GF-D8 (cell line): ENCODE results near the gene CFAP251.

Source experiments
- DNase-seq: peaks from one replicate; lab custom pipeline; 2025; lab: John Stamatoyannopoulos, UW

Gene CFAP251

GRCh38 chr12:122005252-122005776 is 86.9 kb downstream of the CFAP251 start:
- DNase-seq = no peak

GRCh38 chr12:122006186-122006926 is 88.0 kb downstream of the CFAP251 start:
- no peak for DNase-seq

- DNase-seq = no peak
Observed at GRCh38 chr12:122009741-122010140, 91.3 kb downstream of the CFAP251 start.

- DNase-seq = no peak
Observed at GRCh38 chr12:122012184-122012583, 93.8 kb downstream of the CFAP251 start.

- DNase-seq = no peak
Observed at GRCh38 chr12:122013136-122013535, 94.7 kb downstream of the CFAP251 start.

- no peak for DNase-seq
Observed at GRCh38 chr12:122013791-122014590, 95.6 kb downstream of the CFAP251 start.

- no peak for DNase-seq
Observed at GRCh38 chr12:122014781-122015180, 96.4 kb downstream of the CFAP251 start.

- DNase-seq = no peak
Observed at GRCh38 chr12:122018457-122018856, 100.1 kb downstream of the CFAP251 start.

- no peak for DNase-seq
Observed at GRCh38 chr12:122018937-122019336, 100.5 kb downstream of the CFAP251 start.

GRCh38 chr12:122020795-122021192 is 102.4 kb downstream of the CFAP251 start:
- DNase-seq = no peak

- DNase-seq = no peak
Observed at GRCh38 chr12:122021193-122021821, 102.9 kb downstream of the CFAP251 start.

- DNase-seq = peak; percentile 35
Observed at GRCh38 chr12:122021822-122022392, 103.5 kb downstream of the CFAP251 start, which contains the start of gene BCL7A. TSS of gene BCL7A (plus strand) at chr12:122021884. CDS start at chr12:122022092, 208 bp downstream.

- DNase-seq = no peak
Observed at GRCh38 chr12:122022393-122023338, 104.3 kb downstream of the CFAP251 start.

GRCh38 chr12:122023339-122024131 is 105.1 kb downstream of the CFAP251 start:
- peak; percentile 30 for DNase-seq

- no peak for DNase-seq
Observed at GRCh38 chr12:122024132-122024785, 105.9 kb downstream of the CFAP251 start.

GRCh38 chr12:122026706-122027333 is 108.4 kb downstream of the CFAP251 start:
- no peak for DNase-seq

- no peak for DNase-seq
Observed at GRCh38 chr12:122028165-122028904, 109.9 kb downstream of the CFAP251 start.

- DNase-seq = no peak
Observed at GRCh38 chr12:122028905-122029560, 110.6 kb downstream of the CFAP251 start.
